OCI-LY1 (cell line): Measurements from ENCODE around the gene STK4.

Experiments used
- H2AFZ ChIP-seq: fragments of 200-600 bp; sonication (generic), shearing (Covaris generic); 2 replicates; pipeline ENCODE4 v1.6.0; 2014; ENCODE audit warnings: antibody characterized with exemption, mild to moderate bottlenecking, low read length
- H3F3A ChIP-seq: fragments of 200-600 bp; sonication (generic), shearing (Covaris generic); 2 replicates; pipeline ENCODE4 v1.6.0; 2014; ENCODE audit warnings: mild to moderate bottlenecking, antibody characterized with exemption, low read length, moderate library complexity; ENCODE audit not compliant: insufficient read depth
- H3K27ac ChIP-seq: fragments of 200-600 bp; sonication (generic); 2 replicates; pipeline ENCODE4 v1.5.1; 2014; ENCODE audit warnings: low read length, mixed run types, mild to moderate bottlenecking, low read depth; ENCODE audit not compliant: poor library complexity, severe bottlenecking
- H3K27me3 ChIP-seq: fragments of 200-600 bp; sonication (generic); 2 replicates; pipeline ENCODE4 v1.6.0; 2014; ENCODE audit warnings: antibody characterized with exemption, mild to moderate bottlenecking, low read length, moderate library complexity; ENCODE audit not compliant: insufficient read depth
- H3K36me3 ChIP-seq: fragments of 200-600 bp; sonication (generic); 2 replicates; pipeline ENCODE4 v1.6.1; 2014; ENCODE audit warnings: mild to moderate bottlenecking, antibody characterized with exemption, low read length, moderate library complexity, mixed read lengths; ENCODE audit not compliant: insufficient read depth
- H3K4me1 ChIP-seq: fragments of 200-600 bp; sonication (generic); 2 replicates; pipeline ENCODE4 v1.5.1; 2014; ENCODE audit warnings: mild to moderate bottlenecking, low read length, moderate library complexity; ENCODE audit not compliant: insufficient read depth, severe bottlenecking
- H3K4me2 ChIP-seq: fragments of 200-600 bp; sonication (generic), shearing (Covaris generic); 2 replicates; pipeline ENCODE4 v1.6.1; 2014; ENCODE audit warnings: low read length
- H3K4me3 ChIP-seq: fragments of 200-600 bp; sonication (generic); 2 replicates; pipeline ENCODE4 v1.5.1; 2014; ENCODE audit warnings: low read length, low read depth, mild to moderate bottlenecking, mixed read lengths; ENCODE audit not compliant: poor library complexity, severe bottlenecking
- H3K79me2 ChIP-seq: fragments of 200-600 bp; shearing (Covaris generic); 2 replicates; pipeline ENCODE4 v1.6.1; 2016; ENCODE audit warnings: mixed run types, low read length, mixed read lengths; ENCODE audit not compliant: insufficient read depth
- H3K9ac ChIP-seq: fragments of 200-600 bp; sonication (generic), shearing (Covaris generic); 2 replicates; pipeline ENCODE4 v1.6.1; 2014; ENCODE audit warnings: mild to moderate bottlenecking, low read length, mixed read lengths
- H3K9me2 ChIP-seq: fragments of 200-600 bp; sonication (generic), shearing (Covaris generic); 2 replicates; pipeline ENCODE4 v1.6.1; 2014; ENCODE audit warnings: low read depth, mild to moderate bottlenecking, low read length, mixed read lengths
- H3K9me3 ChIP-seq: fragments of 200-600 bp; shearing (Covaris generic); 2 replicates; pipeline ENCODE4 v1.6.1; 2014; ENCODE audit warnings: low read length, mixed read lengths
- H4K20me1 ChIP-seq: fragments of 200-600 bp; sonication (generic), shearing (Covaris generic); 2 replicates; pipeline ENCODE4 v1.6.0; 2016; ENCODE audit warnings: mild to moderate bottlenecking, low read length; ENCODE audit not compliant: insufficient read depth
- EZH2 ChIP-seq: fragments of 200-600 bp; sonication (generic), shearing (Covaris generic); IDR thresholded peaks from 2 replicates; pipeline ENCODE4 v1.8.0; 2017; ENCODE audit warnings: borderline replicate concordance, mixed run types, mild to moderate bottlenecking, antibody characterized with exemption, low read length, moderate library complexity, mixed read lengths
- TF ChIP-seq, protein P1 (sequence below): fragments of 200-600 bp; sonication (generic), shearing (Covaris generic); IDR thresholded peaks from 2 replicates; pipeline ENCODE4 v1.5.1; 2017; ENCODE audit warnings: mild to moderate bottlenecking, antibody characterized with exemption, low read length, moderate library complexity, mixed read lengths

Gene STK4

DNA sequence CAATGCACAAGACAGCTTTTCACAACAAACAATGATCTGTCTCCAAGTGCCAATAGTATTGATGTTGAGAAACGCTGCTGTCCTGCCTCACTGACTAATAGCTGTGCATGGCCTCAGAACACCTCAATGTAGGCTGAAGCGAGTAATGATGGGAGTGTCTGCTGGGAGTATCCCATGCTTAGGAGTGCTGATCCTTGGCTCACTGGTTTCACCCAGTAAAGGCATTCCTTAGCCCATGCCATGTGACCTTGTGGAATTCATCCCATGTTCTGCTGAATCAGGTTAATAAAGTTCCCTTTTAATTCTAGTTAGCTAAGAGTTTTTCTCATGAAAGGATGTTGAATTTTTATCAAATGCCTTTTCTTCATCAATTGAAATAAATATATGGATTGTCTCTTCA is 161.8 kb downstream of the STK4 start:
- no peak for TF ChIP-seq EZH2
- TF ChIP-seq, protein P1, sequence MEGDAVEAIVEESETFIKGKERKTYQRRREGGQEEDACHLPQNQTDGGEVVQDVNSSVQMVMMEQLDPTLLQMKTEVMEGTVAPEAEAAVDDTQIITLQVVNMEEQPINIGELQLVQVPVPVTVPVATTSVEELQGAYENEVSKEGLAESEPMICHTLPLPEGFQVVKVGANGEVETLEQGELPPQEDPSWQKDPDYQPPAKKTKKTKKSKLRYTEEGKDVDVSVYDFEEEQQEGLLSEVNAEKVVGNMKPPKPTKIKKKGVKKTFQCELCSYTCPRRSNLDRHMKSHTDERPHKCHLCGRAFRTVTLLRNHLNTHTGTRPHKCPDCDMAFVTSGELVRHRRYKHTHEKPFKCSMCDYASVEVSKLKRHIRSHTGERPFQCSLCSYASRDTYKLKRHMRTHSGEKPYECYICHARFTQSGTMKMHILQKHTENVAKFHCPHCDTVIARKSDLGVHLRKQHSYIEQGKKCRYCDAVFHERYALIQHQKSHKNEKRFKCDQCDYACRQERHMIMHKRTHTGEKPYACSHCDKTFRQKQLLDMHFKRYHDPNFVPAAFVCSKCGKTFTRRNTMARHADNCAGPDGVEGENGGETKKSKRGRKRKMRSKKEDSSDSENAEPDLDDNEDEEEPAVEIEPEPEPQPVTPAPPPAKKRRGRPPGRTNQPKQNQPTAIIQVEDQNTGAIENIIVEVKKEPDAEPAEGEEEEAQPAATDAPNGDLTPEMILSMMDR, result no peak
- no peak overlapping the region for H3K4me3 ChIP-seq
- H3K79me2 ChIP-seq, result no peaks in the 10 kb centered on the region
- no peak overlapping the region for H2AFZ ChIP-seq
- H3F3A ChIP-seq, result no peaks in the 10 kb centered on the region
- no peak overlapping the region for H3K4me2 ChIP-seq
- H3K4me1 ChIP-seq, result no peaks in the 10 kb centered on the region
- H3K9ac ChIP-seq, result no peak overlapping the region
- no peaks in the 10 kb centered on the region for H3K9me3 ChIP-seq
- H3K27me3 ChIP-seq, result no peaks in the 10 kb centered on the region
- H3K27ac ChIP-seq, result no peak overlapping the region
- no peaks in the 10 kb centered on the region for H4K20me1 ChIP-seq
- no peaks in the 10 kb centered on the region for H3K9me2 ChIP-seq
- H3K36me3 ChIP-seq, result no peaks in the 10 kb centered on the region
